SU-DHL-6 (cell line): ENCODE data around the gene ALOX12.

Experiments used
- H2AFZ ChIP-seq: fragments of 200-600 bp; sonication (generic); 2 replicates; pipeline ENCODE4 v1.6.1; 2014; ENCODE audit warnings: low read depth, mild to moderate bottlenecking, moderate library complexity, mixed read lengths, antibody characterized with exemption, low read length; ENCODE audit not compliant: severe bottlenecking
- H3F3A ChIP-seq: fragments of 200-600 bp; shearing (Covaris generic); 2 replicates; pipeline ENCODE4 v1.6.0; 2016; ENCODE audit warnings: antibody characterized with exemption, mild to moderate bottlenecking; ENCODE audit not compliant: insufficient read depth
- H3K27ac ChIP-seq: fragments of 200-600 bp; sonication (generic); 2 replicates; pipeline ENCODE4 v1.5.1; 2016; ENCODE audit warnings: low read depth, mild to moderate bottlenecking, low read length, moderate library complexity, mixed read lengths
- H3K27me3 ChIP-seq: fragments of 200-600 bp; sonication (generic), shearing (Covaris generic); 2 replicates; pipeline ENCODE4 v1.6.0; 2014; ENCODE audit warnings: mild to moderate bottlenecking, low read length
- H3K36me3 ChIP-seq: fragments of 200-600 bp; sonication (generic); 2 replicates; pipeline ENCODE4 v1.6.1; 2014; ENCODE audit warnings: mild to moderate bottlenecking, low read length, mixed read lengths
- H3K4me2 ChIP-seq: fragments of 300-600, 200-600 bp; shearing (Covaris generic), sonication (generic); 2 replicates; pipeline ENCODE4 v1.6.0; 2014; ENCODE audit warnings: low read length, low read depth, mild to moderate bottlenecking; ENCODE audit not compliant: poor library complexity, severe bottlenecking
- H3K4me3 ChIP-seq: fragments of 200-600 bp; sonication (generic); 2 replicates; pipeline ENCODE4 v1.5.1; 2014; ENCODE audit warnings: antibody characterized with exemption, low read length, mild to moderate bottlenecking, mixed read lengths; ENCODE audit not compliant: insufficient read depth, poor library complexity, severe bottlenecking
- H3K79me2 ChIP-seq: fragments of 200-600 bp; sonication (generic); 2 replicates; pipeline ENCODE4 v1.6.1; 2014; ENCODE audit warnings: mild to moderate bottlenecking, low read length, moderate library complexity; ENCODE audit not compliant: insufficient read depth
- H3K9ac ChIP-seq: fragments of 200-600 bp; sonication (generic); 2 replicates; pipeline ENCODE4 v1.7.0; 2014; ENCODE audit warnings: mild to moderate bottlenecking, low read length
- H3K9me2 ChIP-seq: fragments of 200-600 bp; sonication (generic); replicated peaks from 2 replicates; pipeline ENCODE4 v1.6.1; 2014; ENCODE audit warnings: low read length; ENCODE audit not compliant: insufficient read depth
- H3K9me3 ChIP-seq: fragments of 200-600 bp; sonication (generic); 2 replicates; pipeline ENCODE4 v1.6.1; 2014; ENCODE audit warnings: low read length, mixed read lengths; ENCODE audit not compliant: insufficient read depth
- H4K20me1 ChIP-seq: fragments of 200-600 bp; sonication (generic); 2 replicates; pipeline ENCODE4 v1.6.1; 2014; ENCODE audit warnings: low read depth, mild to moderate bottlenecking, antibody characterized with exemption, low read length, moderate library complexity, mixed read lengths
- EZH2phosphoT487 ChIP-seq: fragments of 200-600 bp; sonication (generic), shearing (Covaris generic); conservative IDR thresholded peaks from 2 replicates; pipeline ENCODE4 v1.6.1; 2018; ENCODE audit warnings: mild to moderate bottlenecking, antibody characterized with exemption, low read length, moderate library complexity, mixed read lengths
- TF ChIP-seq, protein P1 (sequence below): fragments of 200-600 bp; sonication (generic); IDR thresholded peaks from one replicate; pipeline ENCODE4 v1.5.1; 2017; ENCODE audit warnings: antibody characterized with exemption, mild to moderate bottlenecking, low read length, moderate library complexity; ENCODE audit not compliant: insufficient read depth, poor library complexity, severe bottlenecking

ALOX12 gene

GRCh38 chr17:7041607-7042500 is 46.0 kb downstream of the ALOX12 start:
- no peak for TF ChIP-seq EZH2phosphoT487
- TF ChIP-seq, protein P1, sequence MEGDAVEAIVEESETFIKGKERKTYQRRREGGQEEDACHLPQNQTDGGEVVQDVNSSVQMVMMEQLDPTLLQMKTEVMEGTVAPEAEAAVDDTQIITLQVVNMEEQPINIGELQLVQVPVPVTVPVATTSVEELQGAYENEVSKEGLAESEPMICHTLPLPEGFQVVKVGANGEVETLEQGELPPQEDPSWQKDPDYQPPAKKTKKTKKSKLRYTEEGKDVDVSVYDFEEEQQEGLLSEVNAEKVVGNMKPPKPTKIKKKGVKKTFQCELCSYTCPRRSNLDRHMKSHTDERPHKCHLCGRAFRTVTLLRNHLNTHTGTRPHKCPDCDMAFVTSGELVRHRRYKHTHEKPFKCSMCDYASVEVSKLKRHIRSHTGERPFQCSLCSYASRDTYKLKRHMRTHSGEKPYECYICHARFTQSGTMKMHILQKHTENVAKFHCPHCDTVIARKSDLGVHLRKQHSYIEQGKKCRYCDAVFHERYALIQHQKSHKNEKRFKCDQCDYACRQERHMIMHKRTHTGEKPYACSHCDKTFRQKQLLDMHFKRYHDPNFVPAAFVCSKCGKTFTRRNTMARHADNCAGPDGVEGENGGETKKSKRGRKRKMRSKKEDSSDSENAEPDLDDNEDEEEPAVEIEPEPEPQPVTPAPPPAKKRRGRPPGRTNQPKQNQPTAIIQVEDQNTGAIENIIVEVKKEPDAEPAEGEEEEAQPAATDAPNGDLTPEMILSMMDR, result no peak

GRCh38 chr17:7042501-7043181 is 46.8 kb downstream of the ALOX12 start:
- Histone ChIP-seq H3K27me3 (no peaks in the 10 kb centered on the region), H3K4me3 (no peak overlapping the region), H3K27ac (no peak overlapping the region), H2AFZ (no peak overlapping the region), H4K20me1 (no peaks in the 10 kb centered on the region), H3K9ac (no peak overlapping the region), H3K36me3 (no peaks in the 10 kb centered on the region), H3K79me2 (no peaks in the 10 kb centered on the region), H3K9me3 (no peaks in the 10 kb centered on the region), H3F3A (no peaks in the 10 kb centered on the region), H3K9me2 (no peaks in the 10 kb centered on the region), H3K4me2 (no peak overlapping the region)
- TF ChIP-seq EZH2phosphoT487, result no peak
- TF ChIP-seq, protein P1, result no peak

More at GRCh38 chr17:7041607-7042500, 46.0 kb downstream of the ALOX12 start:
- no peaks in the 10 kb centered on the region for H3K27me3 ChIP-seq
- no peaks in the 10 kb centered on the region for H3F3A ChIP-seq
- H3K36me3 ChIP-seq, result no peaks in the 10 kb centered on the region
- H3K4me3 ChIP-seq, result no peak overlapping the region
- H3K27ac ChIP-seq, result no peak overlapping the region
- H3K4me2 ChIP-seq, result no peak overlapping the region
- no peak overlapping the region for H2AFZ ChIP-seq
- H3K9me3 ChIP-seq, result no peaks in the 10 kb centered on the region
- no peaks in the 10 kb centered on the region for H4K20me1 ChIP-seq
- no peaks in the 10 kb centered on the region for H3K9me2 ChIP-seq
- H3K9ac ChIP-seq, result no peak overlapping the region
- no peaks in the 10 kb centered on the region for H3K79me2 ChIP-seq

DNA sequence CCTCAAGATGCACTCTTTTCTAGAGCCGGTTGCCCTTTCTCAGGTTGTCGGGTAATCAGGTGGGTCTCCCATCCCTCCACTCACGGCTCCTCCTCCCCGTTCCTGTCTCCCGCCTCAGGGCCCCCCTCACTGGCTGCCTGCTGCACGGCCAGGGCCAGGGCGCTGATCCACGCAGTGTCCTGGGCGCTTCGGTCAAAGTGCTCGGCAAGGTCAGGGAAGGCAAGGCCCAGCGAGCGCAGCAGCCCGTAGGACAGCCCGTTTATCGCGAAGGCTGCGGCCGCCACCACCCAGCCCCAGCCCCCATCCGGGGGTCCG is 47.3 kb downstream of the ALOX12 start:
- H3F3A ChIP-seq, result no peaks in the 10 kb centered on the region
- no peaks in the 10 kb centered on the region for H3K36me3 ChIP-seq
- no peaks in the 10 kb centered on the region for H3K79me2 ChIP-seq
- H2AFZ ChIP-seq, result no peak overlapping the region
- H3K27ac ChIP-seq, result no peak overlapping the region
- TF ChIP-seq, protein P1, result no peak
- TF ChIP-seq EZH2phosphoT487, result no peak
- H3K9me2 ChIP-seq, result no peaks in the 10 kb centered on the region
- H3K4me2 ChIP-seq, result no peak overlapping the region
- H3K9me3 ChIP-seq, result no peaks in the 10 kb centered on the region
- H4K20me1 ChIP-seq, result no peaks in the 10 kb centered on the region
- no peak overlapping the region for H3K9ac ChIP-seq
- no peaks in the 10 kb centered on the region for H3K27me3 ChIP-seq
- no peak overlapping the region for H3K4me3 ChIP-seq
